ENCODE results near the gene PRKG1. TPM values are rescaled to one million over a fixed set of nuclear protein-coding genes. Genes with fewer than 3 reads are reported as not detected.
A peak's percentile ranks its signal among the peaks of the same experiment; 100 is the strongest.

PRKG1 gene
- total RNA-seq, 4 donors from 2014 or later: 24.5 to 46.1 (median 37.1) TPM

- Histone ChIP-seq H3K9me3 (no peaks in the 10 kb centered on the region), H3K27me3 (peaks cover 0 to 56% (median 14%) of the 10 kb centered on the region in 4 donors), H3K27ac (replicated peaks in 1 of 4) (no peak within 1 kb of the TSS), H3K36me3 (no peaks in the 10 kb centered on the region), H3K4me3 (peak within 1 kb of the TSS; percentile 51 to 53 (median 51)), H3K4me1 (peaks cover 10 to 24% (median 22%) of the 10 kb centered on the region in 4 donors)
- TF ChIP-seq POLR2A (IDR thresholded peaks at IDR 0.05; ENCODE audit: low read depth): no peak
- TF ChIP-seq, protein P1, sequence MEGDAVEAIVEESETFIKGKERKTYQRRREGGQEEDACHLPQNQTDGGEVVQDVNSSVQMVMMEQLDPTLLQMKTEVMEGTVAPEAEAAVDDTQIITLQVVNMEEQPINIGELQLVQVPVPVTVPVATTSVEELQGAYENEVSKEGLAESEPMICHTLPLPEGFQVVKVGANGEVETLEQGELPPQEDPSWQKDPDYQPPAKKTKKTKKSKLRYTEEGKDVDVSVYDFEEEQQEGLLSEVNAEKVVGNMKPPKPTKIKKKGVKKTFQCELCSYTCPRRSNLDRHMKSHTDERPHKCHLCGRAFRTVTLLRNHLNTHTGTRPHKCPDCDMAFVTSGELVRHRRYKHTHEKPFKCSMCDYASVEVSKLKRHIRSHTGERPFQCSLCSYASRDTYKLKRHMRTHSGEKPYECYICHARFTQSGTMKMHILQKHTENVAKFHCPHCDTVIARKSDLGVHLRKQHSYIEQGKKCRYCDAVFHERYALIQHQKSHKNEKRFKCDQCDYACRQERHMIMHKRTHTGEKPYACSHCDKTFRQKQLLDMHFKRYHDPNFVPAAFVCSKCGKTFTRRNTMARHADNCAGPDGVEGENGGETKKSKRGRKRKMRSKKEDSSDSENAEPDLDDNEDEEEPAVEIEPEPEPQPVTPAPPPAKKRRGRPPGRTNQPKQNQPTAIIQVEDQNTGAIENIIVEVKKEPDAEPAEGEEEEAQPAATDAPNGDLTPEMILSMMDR (IDR thresholded peaks at IDR 0.05): peak; percentile 32 to 55 (median 40)
- WGBS: under 1% methylated on average over 45 of the region's 55 CpGs
- no peak for DNase-seq (ENCODE audit: extremely low spot score)
- intact Hi-C loops (cut with DNase I): no loop called here
These were observed 1239.9 kb downstream of the PRKG1 start, which contains the start of gene DKK1 for GRCh38 chr10:52313933-52314821. Gene DKK1, plus strand, starts transcription at chr10:52314281. Its CDS starts 154 bp downstream, at chr10:52314435.

- H3K27me3 ChIP-seq: peaks cover 0 to 48% (median 14%) of the 10 kb centered on the region in 4 donors
- H3K4me3 ChIP-seq: peak overlapping the region; percentile 51 to 53 (median 51)
- H3K27ac ChIP-seq (replicated peaks in 1 of 4): no peak overlapping the region
- peaks cover 10 to 24% (median 22%) of the 10 kb centered on the region in 4 donors for H3K4me1 ChIP-seq
- WGBS: 16% methylated on average over 33 of the region's 36 CpGs
- intact Hi-C loops (cut with DNase I): no loop called here
- no peak for DNase-seq (ENCODE audit: extremely low spot score)
- H3K36me3 ChIP-seq: no peaks in the 10 kb centered on the region
- TF ChIP-seq, protein P1 (IDR thresholded peaks at IDR 0.05): no peak
- TF ChIP-seq POLR2AphosphoS5 (IDR thresholded peaks at IDR 0.05): no peak
- TF ChIP-seq EP300 (IDR thresholded peaks at IDR 0.05): no peak
- no peak for TF ChIP-seq POLR2A (IDR thresholded peaks at IDR 0.05; ENCODE audit: low read depth)
- no peaks in the 10 kb centered on the region for H3K9me3 ChIP-seq
These were observed 1240.7 kb downstream of the PRKG1 start for GRCh38 chr10:52314822-52315552.

- no peak for DNase-seq (ENCODE audit: extremely low spot score)
- no peaks in the 10 kb centered on the region for H3K36me3 ChIP-seq
- 75% methylated on average over 1 of the region's 1 CpG for WGBS
- intact Hi-C loops (cut with DNase I): no loop called here
- peaks cover 10 to 24% (median 22%) of the 10 kb centered on the region in 4 donors for H3K4me1 ChIP-seq
- H3K27ac ChIP-seq (replicated peaks in 1 of 4): no peak overlapping the region
- no peaks in the 10 kb centered on the region for H3K9me3 ChIP-seq
- no peak overlapping the region for H3K4me3 ChIP-seq
- peaks cover 0 to 42% (median 14%) of the 10 kb centered on the region in 4 donors for H3K27me3 ChIP-seq
- TF ChIP-seq, protein P1 (IDR thresholded peaks at IDR 0.05): no peak
- TF ChIP-seq POLR2A (IDR thresholded peaks at IDR 0.05; ENCODE audit: low read depth) (no peak), EP300 (IDR thresholded peaks at IDR 0.05) (no peak), POLR2AphosphoS5 (IDR thresholded peaks at IDR 0.05) (no peak)
These were observed 1241.7 kb downstream of the PRKG1 start for GRCh38 chr10:52316001-52316400.

DNA sequence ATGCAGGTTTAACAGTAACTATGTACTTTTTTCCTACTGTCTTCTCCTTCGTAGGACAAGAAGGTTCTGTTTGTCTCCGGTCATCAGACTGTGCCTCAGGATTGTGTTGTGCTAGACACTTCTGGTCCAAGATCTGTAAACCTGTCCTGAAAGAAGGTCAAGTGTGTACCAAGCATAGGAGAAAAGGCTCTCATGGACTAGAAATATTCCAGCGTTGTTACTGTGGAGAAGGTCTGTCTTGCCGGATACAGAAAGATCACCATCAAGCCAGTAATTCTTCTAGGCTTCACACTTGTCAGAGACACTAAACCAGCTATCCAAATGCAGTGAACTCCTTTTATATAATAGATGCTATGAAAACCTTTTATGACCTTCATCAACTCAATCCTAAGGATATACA lies 1242.2 kb downstream of the PRKG1 start:
- intact Hi-C loops (cut with DNase I): no loop called here
- no peak overlapping the region for H3K27ac ChIP-seq (replicated peaks in 1 of 4)
- no peak for DNase-seq (ENCODE audit: extremely low spot score)
- TF ChIP-seq POLR2A (IDR thresholded peaks at IDR 0.05; ENCODE audit: low read depth): no peak
- TF ChIP-seq, protein P1 (IDR thresholded peaks at IDR 0.05): no peak
- no peak for TF ChIP-seq EP300 (IDR thresholded peaks at IDR 0.05)
- TF ChIP-seq POLR2AphosphoS5 (IDR thresholded peaks at IDR 0.05): no peak
- peaks cover 0 to 37% (median 14%) of the 10 kb centered on the region in 4 donors for H3K27me3 ChIP-seq
- H3K4me3 ChIP-seq: no peak overlapping the region
- no peaks in the 10 kb centered on the region for H3K9me3 ChIP-seq
- H3K36me3 ChIP-seq: no peaks in the 10 kb centered on the region
- 88% methylated on average over 4 of the region's 4 CpGs for WGBS
- peaks cover 10 to 24% (median 22%) of the 10 kb centered on the region in 4 donors for H3K4me1 ChIP-seq

All from esophagus muscularis mucosa (tissue), 4 donors.